ENCODE results near the gene MROH2B.

Gene MROH2B

DNA sequence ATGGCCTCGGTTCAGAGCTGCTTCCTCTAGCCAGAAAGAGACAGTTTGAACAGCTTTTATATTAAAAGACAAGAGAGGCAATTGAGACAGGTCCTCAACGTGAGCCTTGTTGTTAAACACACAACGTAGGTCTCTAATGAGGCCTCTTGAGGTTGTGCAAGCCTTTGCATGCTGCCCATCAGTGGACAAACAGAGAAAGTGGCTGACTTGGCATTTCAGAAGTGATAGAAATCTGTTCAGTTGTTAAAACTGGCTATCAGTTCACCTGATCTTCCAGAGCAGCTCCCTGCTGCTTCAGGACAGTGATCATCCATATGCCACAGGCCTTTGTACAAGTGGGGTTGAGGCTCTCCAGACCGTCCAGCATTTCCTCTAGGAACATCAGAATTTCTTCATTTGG is 58.8 kb downstream of the MROH2B start:
- DNase-seq = no peak

DNA sequence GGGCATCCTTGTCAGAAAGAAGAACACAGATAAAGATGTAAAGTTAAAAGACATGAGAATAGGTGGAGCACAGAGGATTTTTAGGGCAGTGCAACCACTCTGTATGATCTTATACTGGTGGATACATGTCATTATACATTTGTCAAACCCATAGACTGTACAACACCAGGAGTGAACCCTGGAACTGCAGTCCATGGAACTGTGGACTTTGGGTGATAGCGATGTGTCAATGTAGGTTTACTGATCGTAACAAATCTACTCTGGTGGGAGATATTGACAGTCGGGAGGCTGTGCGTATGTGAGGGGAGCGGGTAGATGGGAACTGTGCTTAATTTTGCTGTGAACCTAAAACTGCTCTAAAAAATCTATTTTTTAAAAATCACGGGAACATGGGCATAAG is 60.6 kb downstream of the MROH2B start:
- no peak for DNase-seq

DNA sequence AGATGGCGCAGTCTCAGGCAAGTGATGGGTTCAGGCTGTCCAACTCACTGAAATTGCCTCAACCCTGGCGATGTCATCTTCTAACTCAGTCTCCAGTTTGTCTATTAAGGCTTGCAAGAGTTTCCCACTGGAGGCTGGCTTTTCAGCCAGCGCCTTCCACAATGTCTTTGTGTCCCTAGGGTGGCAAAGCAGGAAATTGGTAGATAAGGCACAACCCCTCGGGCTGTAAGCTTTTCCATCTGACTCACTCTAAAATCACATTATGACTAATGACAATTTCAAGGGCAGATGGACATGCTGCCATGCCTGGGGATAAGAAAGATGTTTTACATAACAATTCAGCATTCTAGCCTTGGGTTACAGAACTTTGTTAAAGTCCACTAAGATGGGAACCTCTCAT is 61.9 kb downstream of the MROH2B start:
- no peak for DNase-seq

DNA sequence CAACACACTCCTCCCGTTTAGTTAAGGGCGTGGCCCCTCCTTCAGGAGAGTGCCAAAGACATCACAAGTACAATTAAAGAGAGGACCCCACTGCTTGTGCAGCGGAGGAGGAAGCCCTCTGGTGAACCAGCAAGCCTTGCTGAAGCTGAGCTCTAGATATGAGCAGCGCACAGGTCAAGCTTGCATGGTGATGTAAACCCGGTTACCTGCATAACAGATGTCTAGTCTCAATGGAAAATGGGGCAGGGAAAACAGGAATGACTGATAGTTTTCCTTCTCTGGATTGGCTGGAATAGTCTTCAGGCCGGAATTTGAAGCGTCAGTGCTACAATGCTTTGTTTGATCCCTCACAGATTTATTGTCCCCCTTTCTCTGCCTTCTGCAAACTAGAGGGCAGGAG is 66.2 kb downstream of the MROH2B start:
- DNase-seq = no peak

DNA sequence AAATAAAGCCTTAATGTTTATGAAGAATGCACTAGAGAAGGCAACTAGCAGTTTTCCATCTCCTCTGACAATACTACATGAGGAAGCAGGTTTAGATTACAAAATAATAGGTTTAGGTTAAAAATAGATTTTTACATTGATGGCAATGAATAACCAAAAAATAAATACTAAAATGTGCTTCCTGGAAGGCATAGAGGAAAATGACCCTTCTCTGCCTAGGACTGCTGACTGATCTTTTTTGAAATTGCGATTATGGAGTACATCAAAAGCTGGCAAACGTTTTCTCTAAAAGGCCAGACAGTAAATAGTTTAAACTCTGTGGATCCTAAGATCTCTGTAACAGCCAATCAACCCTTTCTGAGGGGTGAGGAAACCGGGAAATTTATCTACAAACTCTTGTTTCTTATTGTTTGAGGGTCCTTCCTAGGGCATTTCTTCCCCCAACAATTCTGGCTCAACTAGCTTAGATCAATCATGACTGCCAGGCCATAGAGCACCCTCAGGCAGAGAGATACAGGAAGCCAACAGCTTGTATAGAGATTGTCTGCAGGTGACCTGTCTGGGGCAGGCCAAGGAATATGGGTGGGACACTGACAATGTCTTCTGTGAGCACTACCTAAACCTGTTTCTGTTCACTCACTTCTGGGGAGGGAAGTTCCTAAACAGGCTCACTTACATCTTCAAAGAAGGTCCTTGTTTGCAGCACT is 67.3 kb downstream of the MROH2B start:
- no peak for DNase-seq

DNA sequence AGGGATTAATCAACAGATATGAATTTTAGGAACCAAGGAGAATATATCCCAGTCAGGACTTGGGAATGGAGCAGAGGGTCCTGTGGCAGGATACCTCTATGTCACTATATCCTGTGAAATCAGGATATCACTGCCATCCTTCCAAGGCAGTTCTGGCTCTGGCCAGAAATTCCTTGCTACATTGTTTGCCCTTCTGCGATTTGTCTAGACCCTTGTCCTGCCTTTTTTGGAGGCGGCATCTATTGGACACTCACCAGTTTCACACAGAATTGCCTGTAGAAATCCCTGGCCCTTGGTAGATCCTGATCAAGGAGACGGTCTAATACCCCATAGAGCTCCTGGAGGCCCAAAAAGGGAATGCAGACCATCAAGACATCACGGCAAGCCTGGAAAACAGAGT is 71.2 kb downstream of the MROH2B start:
- no peak for DNase-seq

DNA sequence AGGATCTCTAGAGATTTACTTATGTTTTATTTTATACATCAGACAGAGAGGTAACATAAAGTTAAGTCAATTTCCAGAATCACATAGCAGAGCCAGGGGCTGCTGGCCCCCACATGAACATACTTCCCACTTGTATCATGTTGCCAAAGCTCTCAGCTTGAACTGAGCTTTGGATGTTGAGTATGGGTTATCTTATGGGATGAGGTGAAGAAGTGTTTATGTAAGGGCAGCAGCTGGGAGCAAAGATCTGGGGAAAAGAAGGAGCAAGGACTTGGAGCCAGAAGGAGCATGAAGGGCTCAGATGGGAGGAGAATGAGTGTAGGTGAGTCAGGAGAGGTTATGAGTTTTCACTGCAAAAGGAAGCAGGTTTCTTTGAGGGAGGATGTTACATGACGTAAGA is 72.0 kb downstream of the MROH2B start:
- DNase-seq = no peak

DNA sequence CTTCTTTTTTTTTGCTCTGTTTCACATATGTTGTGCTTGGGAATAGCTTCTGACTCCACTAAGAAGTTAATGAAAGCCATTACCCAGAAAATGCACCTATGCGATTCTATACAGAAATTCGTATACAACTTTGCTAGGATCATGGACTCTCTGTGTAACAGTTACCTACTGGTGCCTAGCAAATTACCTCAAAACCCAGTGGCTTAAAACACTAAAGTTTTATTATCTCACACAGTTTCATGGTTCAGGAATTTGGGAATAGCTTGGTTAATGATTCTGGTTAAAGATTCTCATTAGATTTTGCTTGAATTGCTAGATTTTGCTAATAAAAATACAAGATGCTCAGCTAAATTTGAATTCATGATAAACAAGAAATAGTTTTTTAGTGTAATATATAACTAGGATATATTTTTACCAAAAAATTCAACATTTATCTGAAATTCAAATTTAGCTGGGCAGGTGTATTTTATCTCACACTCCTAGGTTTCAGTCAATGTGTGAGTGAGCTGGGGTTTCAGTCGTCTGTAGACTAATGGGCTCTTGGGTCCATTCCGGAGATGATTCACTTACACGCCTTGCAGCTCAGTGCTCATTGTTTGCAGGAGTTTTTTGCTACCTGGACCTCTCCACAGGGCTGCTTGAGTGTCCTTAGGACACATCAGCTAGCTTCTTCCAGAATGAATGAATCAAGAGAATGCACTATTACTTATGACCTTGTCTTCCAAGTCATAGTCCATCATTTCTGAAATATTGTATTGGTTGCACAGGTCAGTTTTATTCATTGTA is 75.1 kb downstream of the MROH2B start:
- no peak for DNase-seq

DNA sequence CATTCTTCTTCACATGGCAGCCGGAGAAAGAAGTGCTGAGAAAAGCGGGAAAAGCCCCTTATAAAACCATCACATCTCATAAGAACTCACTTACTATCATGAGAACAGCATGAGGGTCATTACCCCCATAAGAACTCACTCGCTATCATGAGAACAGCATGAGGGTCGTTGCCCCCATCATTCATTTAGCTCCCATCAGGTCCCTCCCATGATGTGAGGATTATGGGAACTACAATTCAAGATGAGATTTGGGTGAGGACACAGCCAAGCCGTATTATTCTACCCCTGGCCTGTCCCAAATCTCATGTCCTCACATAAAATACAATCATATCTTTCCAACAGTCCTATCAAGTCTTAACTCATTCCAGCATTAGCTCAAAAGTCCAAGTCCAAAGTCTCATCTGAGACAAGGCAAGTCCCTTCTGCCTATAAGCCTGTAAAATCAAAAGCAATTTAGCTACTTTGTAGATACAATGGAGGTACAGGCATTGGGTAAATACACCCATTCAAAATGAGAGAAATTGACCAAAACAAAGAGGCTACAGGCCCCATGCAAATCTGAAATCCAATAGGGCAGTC is 79.1 kb downstream of the MROH2B start:
- DNase-seq = no peak

DNA sequence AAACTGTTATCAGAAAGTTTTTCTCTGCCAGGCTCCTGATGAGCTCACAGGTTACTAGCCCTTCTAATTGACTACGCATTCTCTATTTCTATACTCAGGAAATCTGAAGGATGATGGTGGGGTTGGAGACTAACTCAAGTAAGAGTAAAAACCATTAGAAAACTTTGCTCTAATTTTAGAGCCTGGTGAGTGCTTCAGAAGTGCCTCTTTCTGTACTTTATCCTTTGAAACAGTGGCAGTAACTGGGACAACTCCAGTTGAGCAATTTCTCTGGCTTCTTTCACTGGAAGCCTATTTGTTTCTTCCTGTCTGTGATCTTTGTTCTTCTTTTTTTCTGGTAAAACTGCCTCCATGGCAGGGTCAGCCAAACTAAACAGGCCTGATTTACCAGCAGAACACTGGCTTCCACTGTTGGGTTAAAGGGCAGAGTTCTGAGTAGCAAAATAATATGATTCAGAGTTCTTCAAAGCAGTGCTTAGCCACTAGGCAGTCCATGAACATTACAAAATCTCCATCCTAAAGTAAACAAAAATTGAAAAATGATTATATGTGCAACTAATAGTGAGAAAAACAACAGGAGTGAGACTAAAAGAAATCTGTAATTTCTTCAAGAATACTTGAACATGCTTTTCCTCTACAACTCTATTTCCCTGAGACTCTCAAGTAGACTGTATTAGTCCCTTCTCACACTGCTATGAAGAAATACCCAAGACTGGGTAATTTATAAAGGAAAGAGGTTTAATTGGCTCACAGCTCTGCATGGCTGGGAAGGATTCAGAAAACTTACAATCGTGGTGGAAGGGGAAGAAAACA is 79.8 kb downstream of the MROH2B start:
- DNase-seq = no peak

DNA sequence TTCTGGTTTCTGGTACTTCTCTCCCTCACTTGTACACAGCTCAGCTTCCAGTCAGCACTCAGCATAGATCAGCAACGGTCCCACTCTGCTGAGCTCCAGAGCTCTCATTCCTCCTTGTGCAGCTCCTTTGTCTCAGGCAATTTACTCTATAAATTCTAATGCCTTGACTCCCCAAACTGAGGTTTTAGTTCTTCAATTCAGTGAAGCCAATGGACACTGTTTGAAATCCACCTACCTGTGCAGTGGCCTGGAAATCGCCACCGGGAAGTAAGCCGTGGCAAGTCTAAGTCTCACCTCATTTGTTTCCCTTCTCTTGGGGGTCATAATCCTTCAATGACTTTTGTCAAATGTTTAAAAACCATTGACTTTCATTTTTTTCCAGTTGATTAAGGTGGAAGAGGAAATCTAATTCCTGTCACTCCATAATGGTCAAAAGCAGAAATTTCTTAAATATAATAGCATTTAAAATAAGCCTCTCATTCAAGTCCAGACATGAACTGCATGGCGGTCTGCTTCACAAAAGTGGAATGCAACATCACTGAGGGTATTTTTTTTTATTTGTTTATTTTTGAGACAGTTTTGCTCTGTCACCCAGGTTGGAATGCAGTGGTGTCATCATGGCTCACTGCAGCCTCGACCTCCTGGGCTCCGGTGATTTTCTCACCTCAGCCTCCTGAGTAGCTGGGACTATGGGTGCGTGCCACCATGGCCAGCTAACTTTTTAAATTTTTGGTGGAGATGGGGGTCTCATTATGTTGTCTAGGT is 82.2 kb downstream of the MROH2B start:
- DNase-seq = no peak

DNA sequence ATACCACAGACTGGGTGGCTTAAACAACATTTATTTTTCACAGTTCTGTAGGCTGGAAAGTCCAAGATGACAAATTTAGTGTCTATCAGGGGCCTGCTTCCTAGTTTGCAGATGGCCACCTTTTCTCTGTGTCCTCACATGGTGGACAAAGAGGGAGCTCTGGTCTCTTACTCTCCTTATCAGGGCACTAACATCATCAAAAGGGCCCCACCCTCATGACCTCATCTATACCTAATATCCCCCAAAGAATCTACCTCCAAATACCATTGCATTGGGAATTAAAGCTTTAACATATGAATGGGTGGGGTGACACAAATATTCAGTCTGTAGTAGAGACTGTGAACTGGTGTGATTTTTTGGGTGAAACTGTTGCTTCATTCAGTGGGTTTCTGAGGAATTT is 83.8 kb downstream of the MROH2B start:
- no peak for DNase-seq

DNA sequence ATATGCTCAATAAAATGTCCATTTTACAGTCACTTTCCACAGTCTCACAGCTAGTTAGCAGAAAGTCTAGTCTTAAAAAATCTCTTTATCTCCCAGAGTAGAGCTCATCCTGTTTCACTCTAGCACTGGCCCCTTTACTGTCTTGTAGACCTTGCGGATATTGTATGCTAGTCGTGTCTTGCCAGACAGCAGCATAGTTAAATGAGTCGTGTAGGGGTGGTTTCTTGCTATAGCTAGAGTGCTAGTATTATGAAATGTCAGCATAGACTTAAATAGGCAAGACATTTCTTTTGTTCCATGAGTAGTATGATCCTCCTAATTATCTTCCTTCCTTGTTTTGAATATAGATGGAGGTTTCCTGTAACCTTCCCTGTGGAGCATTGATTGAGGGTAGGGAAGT is 84.5 kb downstream of the MROH2B start:
- DNase-seq = no peak

DNA sequence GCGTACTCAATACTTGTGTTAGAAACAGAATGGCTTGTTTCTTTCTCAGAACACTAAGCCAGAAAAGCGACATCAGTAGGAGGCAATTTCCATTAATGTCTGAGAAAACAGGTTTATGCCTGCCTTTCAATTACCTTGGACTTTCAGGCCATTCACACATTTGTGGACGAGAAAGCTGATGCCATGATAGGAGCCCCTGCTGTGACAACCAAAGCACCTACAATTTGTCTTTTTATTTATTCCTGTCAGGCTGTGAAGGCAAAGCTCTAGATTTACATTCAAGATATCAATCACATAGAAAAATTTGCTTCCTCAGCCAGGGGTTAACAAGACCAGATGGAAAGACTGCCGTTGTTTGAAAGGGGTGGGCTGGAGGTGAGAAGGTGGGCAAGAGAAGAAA is 85.6 kb downstream of the MROH2B start:
- no peak for DNase-seq

DNA sequence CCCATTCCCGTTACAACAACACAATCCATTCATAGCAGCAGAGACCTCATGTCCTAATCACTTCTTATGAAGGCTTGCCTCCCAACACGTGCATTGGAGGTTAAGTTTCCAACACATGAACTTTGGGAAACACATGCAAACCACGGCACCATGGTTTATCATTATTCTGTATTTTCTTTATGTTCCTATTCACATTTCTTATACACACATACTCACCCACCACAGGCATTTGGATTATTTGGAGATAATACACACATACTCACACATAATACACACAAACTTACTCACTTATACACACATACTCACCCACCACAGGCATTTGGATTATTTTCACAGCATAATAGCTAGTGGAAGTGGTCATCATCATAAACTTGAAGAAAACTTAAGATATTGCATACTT is 86.3 kb downstream of the MROH2B start:
- DNase-seq = no peak

DNA sequence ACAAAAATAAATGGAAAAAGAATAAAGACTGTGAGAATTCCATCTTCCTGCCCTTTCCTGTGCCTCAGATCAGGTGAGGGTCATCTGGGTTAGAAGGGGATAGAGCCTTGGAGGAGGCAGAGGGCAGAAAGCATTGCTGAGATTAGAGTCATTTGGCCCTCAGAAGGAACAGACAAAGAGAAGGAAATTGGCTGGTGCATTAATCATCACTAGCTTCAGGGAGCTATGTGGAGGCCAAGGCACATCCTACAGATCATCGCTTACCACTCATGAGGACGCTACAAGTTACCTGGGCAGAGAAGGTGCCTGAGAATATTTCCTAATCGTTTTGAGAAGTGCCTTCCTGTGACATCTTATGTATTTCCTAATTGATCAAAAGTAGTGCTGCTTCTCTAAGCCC is 87.4 kb downstream of the MROH2B start:
- no peak for DNase-seq

DNA sequence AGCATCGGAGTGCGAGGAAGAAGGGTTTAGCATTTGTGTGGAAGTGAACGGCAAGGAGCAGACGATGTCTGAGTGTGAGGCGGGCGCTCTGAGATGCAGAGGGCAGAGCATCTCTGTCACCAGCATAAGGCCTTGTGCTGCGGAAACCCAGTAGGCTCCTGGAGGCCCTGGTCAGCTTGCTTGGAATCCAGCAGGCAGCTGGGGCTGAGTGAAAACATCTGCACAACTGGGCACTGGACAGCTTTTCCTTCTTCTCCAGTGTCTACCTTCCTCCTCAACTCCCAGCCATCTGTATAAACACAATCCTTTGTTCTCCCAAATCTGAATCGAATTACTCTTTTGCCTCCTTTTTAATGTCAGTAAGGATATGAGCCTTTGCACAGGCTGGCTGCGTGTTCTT is 89.7 kb downstream of the MROH2B start:
- no peak for DNase-seq

DNA sequence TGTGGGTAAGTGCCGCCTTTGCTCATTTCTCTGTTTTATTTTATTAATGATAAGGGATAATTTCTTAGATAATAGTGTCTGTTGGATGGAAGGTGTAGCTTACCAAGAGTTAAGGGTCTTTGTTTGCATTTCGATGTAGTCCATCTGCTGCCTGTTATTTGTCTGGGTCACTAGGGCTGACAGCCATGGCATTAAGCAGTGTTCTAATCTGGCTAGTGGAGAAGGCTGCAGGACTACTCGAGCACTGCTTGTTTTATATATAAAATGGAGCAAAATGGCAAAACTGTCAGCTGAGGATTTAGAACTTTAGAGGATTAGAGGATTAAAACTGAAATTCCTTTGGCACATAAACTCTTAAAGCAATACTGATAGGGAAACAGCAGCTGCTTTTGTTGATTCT is 94.3 kb downstream of the MROH2B start:
- DNase-seq = no peak

DNA sequence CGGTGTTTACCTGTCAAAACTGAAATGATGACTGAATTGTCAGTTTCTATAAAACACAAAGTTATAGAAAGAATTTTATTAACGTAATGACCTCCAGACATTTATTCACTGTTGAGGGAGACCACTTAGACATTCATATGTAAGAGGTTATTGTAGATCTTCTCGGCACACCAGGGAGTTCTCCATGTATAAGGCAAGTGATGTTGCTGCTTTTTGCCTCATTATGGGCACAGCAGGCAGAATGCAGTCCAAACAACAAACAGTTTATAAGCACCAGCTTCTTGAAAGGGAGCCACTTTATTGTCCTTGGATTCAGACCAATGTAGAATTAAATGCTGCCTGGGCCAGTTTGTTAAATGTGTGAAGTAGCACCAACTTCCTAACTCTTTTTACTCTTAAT is 95.1 kb downstream of the MROH2B start:
- DNase-seq = no peak

DNA sequence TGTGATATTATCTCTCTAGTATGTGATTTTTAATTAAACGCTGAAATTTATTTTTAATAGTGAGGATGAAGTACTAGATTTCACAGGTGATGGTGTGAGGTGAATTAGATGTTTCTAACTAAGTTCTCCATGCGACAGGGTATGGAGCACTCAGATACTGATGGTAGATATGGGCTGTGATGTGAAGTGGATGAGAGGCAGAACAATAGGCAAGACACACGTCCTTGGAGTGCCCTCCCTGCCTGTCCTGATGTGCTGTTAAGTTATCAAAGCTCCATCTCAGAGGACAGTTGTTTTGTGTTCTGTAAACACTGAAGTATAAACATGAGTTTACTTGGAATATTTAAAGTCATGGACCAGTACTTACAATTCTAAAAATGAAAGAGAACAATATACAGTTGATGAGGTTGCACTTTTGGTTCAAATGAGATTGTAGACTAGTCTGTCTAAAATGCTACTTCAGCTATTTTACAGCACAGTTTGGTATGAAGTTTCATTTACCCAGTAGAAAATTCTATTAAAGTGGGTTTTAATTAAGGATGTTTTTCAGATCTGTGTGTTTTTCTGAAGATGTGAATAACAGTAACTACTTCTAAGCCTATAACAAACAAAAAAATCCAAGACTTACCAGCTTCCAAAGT is 97.7 kb downstream of the MROH2B start:
- DNase-seq = no peak

DNA sequence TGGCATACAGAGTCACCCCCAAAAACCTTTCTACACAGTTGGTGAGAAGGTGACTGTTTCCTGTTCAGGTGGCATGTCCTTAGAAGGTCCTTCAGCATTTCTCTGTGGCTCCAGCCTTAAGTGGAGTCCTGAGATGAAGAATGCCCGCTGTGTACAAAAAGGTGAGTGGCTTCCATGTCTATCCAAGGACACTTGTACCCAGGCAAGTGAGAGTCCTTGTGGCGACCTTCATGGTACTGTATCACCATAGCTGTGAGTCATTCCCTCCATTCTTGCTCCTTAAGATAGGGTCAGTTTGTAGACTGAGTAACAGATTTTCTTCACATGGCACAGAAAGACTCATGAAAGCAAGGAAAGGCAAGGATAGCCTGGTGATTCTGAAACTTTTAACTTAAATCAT is 98.7 kb downstream of the MROH2B start:
- no peak for DNase-seq
